GM23338 (cell line): Measurements from ENCODE around the gene LRRC30. TPM values are rescaled to one million over a fixed set of nuclear protein-coding genes. Genes with fewer than 3 reads are reported as not detected.

Experiments
- ATAC-seq: fragments of 200-7000 bp; cut with Tn5 transposase; 3 replicates; pipeline ENCODE4 v1.9.1; 2020
- DNase-seq: peaks from one replicate; pipeline ENCODE4 v3.0.0-alpha.2; 2015; ENCODE audit warnings: low spot score
- H2AFZ ChIP-seq: fragments of 200-600 bp; sonication (generic); 2 replicates; pipeline ENCODE4 v1.8.0; 2016; ENCODE audit warnings: antibody characterized with exemption, mild to moderate bottlenecking, moderate library complexity
- H3F3A ChIP-seq: fragments of 200-600 bp; sonication (generic); replicated peaks from 2 replicates; pipeline ENCODE4 v1.8.0; 2017; ENCODE audit warnings: antibody characterized with exemption, mixed run types, low read depth
- H3K27ac ChIP-seq: fragments of 200-600 bp; sonication (generic); 2 replicates; pipeline ENCODE4 v1.6.1; 2016; ENCODE audit warnings: low read depth
- H3K27me3 ChIP-seq: fragments of 200-600 bp; sonication (generic); 2 replicates; pipeline ENCODE4 v1.8.0; 2016; ENCODE audit warnings: mild to moderate bottlenecking, mixed run types, moderate library complexity; ENCODE audit not compliant: insufficient read depth
- H3K36me3 ChIP-seq: fragments of 200-600 bp; sonication (generic); 2 replicates; pipeline ENCODE4 v1.8.0; 2016; ENCODE audit warnings: mild to moderate bottlenecking; ENCODE audit not compliant: insufficient read depth
- H3K4me1 ChIP-seq: fragments of 200-600 bp; sonication (generic); 2 replicates; pipeline ENCODE4 v1.8.0; 2016; ENCODE audit warnings: mild to moderate bottlenecking, moderate library complexity; ENCODE audit not compliant: insufficient read depth
- H3K4me2 ChIP-seq: fragments of 200-600 bp; sonication (generic); 2 replicates; pipeline ENCODE4 v1.7.1; 2017; ENCODE audit warnings: mixed run types
- H3K4me3 ChIP-seq: fragments of 200-600 bp; sonication (generic); 2 replicates; pipeline ENCODE4 v1.6.1; 2016; ENCODE audit warnings: mixed run types
- H3K79me2 ChIP-seq: fragments of 200-600 bp; sonication (generic); replicated peaks from 2 replicates; pipeline ENCODE4 v1.8.0; 2017; ENCODE audit warnings: mild to moderate bottlenecking; ENCODE audit not compliant: insufficient read depth
- H3K9me2 ChIP-seq: fragments of 200-600 bp; sonication (generic); 2 replicates; pipeline ENCODE4 v1.8.0; 2017; ENCODE audit not compliant: insufficient read depth
- H4K20me1 ChIP-seq: fragments of 200-600 bp; sonication (generic); replicated peaks from 2 replicates; pipeline ENCODE4 v1.8.0; 2017; ENCODE audit warnings: mild to moderate bottlenecking; ENCODE audit not compliant: insufficient read depth
- H3K27ac Mint-ChIP-seq: 2 replicates; pipeline ENCODE4 v1.8.0; 2020; ENCODE audit warnings: inconsistent platforms, mild to moderate bottlenecking, moderate library complexity, mixed read lengths
- H3K27me3 Mint-ChIP-seq: 3 replicates; pipeline ENCODE4 v1.8.0; 2022; ENCODE audit warnings: low read depth, mild to moderate bottlenecking, moderate library complexity, mixed read lengths, inconsistent platforms; ENCODE audit not compliant: insufficient read depth, poor library complexity
- H3K36me3 Mint-ChIP-seq: 3 replicates; pipeline ENCODE4 v1.8.0; 2021; ENCODE audit warnings: low read depth, mild to moderate bottlenecking, inconsistent platforms, moderate library complexity, mixed read lengths
- H3K4me1 Mint-ChIP-seq: 3 replicates; pipeline ENCODE4 v1.8.0; 2020; ENCODE audit warnings: mild to moderate bottlenecking, inconsistent platforms, mixed read lengths
- H3K4me3 Mint-ChIP-seq: 3 replicates; pipeline ENCODE4 v1.8.0; 2021; ENCODE audit warnings: moderate library complexity, mild to moderate bottlenecking, inconsistent platforms, mixed read lengths
- H3K9me3 Mint-ChIP-seq: 3 replicates; pipeline ENCODE4 v1.8.0; 2020; ENCODE audit warnings: moderate library complexity, mild to moderate bottlenecking, inconsistent platforms, mixed read lengths
- CREB1 ChIP-seq: fragments of 250-450 bp; sonication (Bioruptor Pico); IDR thresholded peaks from 2 replicates; pipeline ENCODE4 v1.5.0; 2020; ENCODE audit warnings: low read depth, mild to moderate bottlenecking, moderate library complexity
- EZH2 ChIP-seq: fragments of 200-600 bp; sonication (generic); IDR thresholded peaks from one replicate; pipeline ENCODE4 v1.8.0; 2017; ENCODE audit warnings: antibody characterized with exemption, mild to moderate bottlenecking, low read depth; ENCODE audit not compliant: unreplicated experiment
- EZH2phosphoT487 ChIP-seq: fragments of 200-600 bp; sonication (generic); IDR thresholded peaks from one replicate; pipeline ENCODE4 v1.8.1; 2018; ENCODE audit warnings: antibody characterized with exemption; ENCODE audit not compliant: unreplicated experiment
- JUNB ChIP-seq: IDR thresholded peaks from one replicate; pipeline ENCODE4 v1.6.1; 2016; ENCODE audit warnings: antibody characterized with exemption; ENCODE audit not compliant: unreplicated experiment
- NANOG ChIP-seq: IDR thresholded peaks from 2 replicates; pipeline ENCODE4 v1.6.1; 2016; ENCODE audit warnings: antibody characterized with exemption, borderline replicate concordance
- POLR2AphosphoS5 ChIP-seq: IDR thresholded peaks from 2 replicates; pipeline ENCODE4 v1.6.1; 2016; ENCODE audit warnings: antibody characterized with exemption, low read depth
- STAT1 ChIP-seq: IDR thresholded peaks from one replicate; pipeline ENCODE4 v1.6.1; 2016; ENCODE audit warnings: antibody characterized with exemption; ENCODE audit not compliant: unreplicated experiment
- ZNF114 ChIP-seq: fragments of 250-450 bp; sonication (Bioruptor Pico); IDR thresholded peaks from 2 replicates; pipeline ENCODE4 v1.5.0; 2020; ENCODE audit warnings: mild to moderate bottlenecking, moderate library complexity
- ZNF331 ChIP-seq: fragments of 250-450 bp; sonication (Bioruptor Pico); IDR thresholded peaks from 2 replicates; pipeline ENCODE4 v1.5.0; 2020; ENCODE audit warnings: low read depth, mild to moderate bottlenecking, moderate library complexity
- polyA plus RNA-seq: library from polyadenylated mRNA; unstranded; fragments of >200 nt; fragmentation: Nextera tagmentation; extraction: Ambion mirVana; gene quantifications from 2 replicates; pipeline ENCODE4 v1.2.1, GENCODE V29; 2016
- total RNA-seq: library from RNA; depleted of rRNA; stranded (reverse); fragments of >200 nt; shearing (Covaris generic); gene quantifications from 2 replicates; pipeline ENCODE4 v1.2.3, GENCODE V29; 2014
- TF ChIP-seq, protein P1 (sequence below): IDR thresholded peaks from one replicate; pipeline ENCODE4 v1.6.1; 2018; ENCODE audit warnings: antibody characterized with exemption; ENCODE audit not compliant: unreplicated experiment
- TF ChIP-seq, protein P2 (sequence below), 2 experiments: fragments of 200-600 bp in 1 of 2; sonication (generic) in 1 of 2; conservative IDR thresholded peaks; 2 replicates each; pipeline versions ENCODE4 v1.5.1 to v1.6.1; 2016 to 2017; ENCODE audit warnings: antibody characterized with exemption in 2 of 2, low read depth in 2 of 2, mild to moderate bottlenecking in 2 of 2, moderate library complexity in 1 of 2
- TF ChIP-seq, protein P3 (sequence below): IDR thresholded peaks from 2 replicates; pipeline ENCODE4 v1.6.1; 2016; ENCODE audit warnings: antibody characterized with exemption

The LRRC30 gene
- total and polyA plus RNA-seq, 2 experiments from 2014 or later: not detected

DNA sequence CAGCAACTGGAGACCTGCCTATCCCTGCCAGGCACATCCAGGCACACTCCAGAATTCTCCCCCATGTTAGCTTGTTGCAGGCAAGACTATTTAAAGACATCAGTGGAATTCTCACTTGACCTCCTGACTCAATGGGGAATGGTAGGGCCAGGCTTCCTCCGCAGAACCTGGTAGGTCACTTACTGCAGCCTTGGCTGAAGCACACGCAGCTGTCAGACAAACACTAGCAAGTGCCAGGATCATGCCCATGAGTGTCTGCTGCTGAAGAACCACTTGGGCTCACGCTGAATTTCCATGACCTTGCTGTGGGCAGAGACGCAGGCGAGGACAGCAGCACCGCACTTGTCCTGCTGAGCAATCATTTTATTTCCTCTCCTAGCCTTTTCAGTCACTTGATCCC lies 3.2 kb downstream of the LRRC30 start:
- Mint-ChIP-seq H3K9me3 (no peaks in the 10 kb centered on the region), H3K27ac (no peak overlapping the region), H3K4me3 (no peak overlapping the region), H3K4me1 (no peaks in the 10 kb centered on the region), H3K27me3 (no peaks in the 10 kb centered on the region), H3K36me3 (no peaks in the 10 kb centered on the region)
- DNase-seq: no peak
- no peaks in the 10 kb centered on the region for H4K20me1 ChIP-seq
- H3K4me3 ChIP-seq: no peak overlapping the region
- H2AFZ ChIP-seq: no peak overlapping the region
- H3F3A ChIP-seq: no peaks in the 10 kb centered on the region
- TF ChIP-seq POLR2AphosphoS5 (no peak), NANOG (no peak), EZH2phosphoT487 (no peak), ZNF331 (no peak), ZNF114 (CRISPR knock-in tag) (no peak), CREB1 (CRISPR knock-in tag) (no peak), STAT1 (no peak), JUNB (no peak), EZH2 (no peak)
- TF ChIP-seq, protein P1, sequence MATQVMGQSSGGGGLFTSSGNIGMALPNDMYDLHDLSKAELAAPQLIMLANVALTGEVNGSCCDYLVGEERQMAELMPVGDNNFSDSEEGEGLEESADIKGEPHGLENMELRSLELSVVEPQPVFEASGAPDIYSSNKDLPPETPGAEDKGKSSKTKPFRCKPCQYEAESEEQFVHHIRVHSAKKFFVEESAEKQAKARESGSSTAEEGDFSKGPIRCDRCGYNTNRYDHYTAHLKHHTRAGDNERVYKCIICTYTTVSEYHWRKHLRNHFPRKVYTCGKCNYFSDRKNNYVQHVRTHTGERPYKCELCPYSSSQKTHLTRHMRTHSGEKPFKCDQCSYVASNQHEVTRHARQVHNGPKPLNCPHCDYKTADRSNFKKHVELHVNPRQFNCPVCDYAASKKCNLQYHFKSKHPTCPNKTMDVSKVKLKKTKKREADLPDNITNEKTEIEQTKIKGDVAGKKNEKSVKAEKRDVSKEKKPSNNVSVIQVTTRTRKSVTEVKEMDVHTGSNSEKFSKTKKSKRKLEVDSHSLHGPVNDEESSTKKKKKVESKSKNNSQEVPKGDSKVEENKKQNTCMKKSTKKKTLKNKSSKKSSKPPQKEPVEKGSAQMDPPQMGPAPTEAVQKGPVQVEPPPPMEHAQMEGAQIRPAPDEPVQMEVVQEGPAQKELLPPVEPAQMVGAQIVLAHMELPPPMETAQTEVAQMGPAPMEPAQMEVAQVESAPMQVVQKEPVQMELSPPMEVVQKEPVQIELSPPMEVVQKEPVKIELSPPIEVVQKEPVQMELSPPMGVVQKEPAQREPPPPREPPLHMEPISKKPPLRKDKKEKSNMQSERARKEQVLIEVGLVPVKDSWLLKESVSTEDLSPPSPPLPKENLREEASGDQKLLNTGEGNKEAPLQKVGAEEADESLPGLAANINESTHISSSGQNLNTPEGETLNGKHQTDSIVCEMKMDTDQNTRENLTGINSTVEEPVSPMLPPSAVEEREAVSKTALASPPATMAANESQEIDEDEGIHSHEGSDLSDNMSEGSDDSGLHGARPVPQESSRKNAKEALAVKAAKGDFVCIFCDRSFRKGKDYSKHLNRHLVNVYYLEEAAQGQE: no peak
- TF ChIP-seq, protein P2, sequence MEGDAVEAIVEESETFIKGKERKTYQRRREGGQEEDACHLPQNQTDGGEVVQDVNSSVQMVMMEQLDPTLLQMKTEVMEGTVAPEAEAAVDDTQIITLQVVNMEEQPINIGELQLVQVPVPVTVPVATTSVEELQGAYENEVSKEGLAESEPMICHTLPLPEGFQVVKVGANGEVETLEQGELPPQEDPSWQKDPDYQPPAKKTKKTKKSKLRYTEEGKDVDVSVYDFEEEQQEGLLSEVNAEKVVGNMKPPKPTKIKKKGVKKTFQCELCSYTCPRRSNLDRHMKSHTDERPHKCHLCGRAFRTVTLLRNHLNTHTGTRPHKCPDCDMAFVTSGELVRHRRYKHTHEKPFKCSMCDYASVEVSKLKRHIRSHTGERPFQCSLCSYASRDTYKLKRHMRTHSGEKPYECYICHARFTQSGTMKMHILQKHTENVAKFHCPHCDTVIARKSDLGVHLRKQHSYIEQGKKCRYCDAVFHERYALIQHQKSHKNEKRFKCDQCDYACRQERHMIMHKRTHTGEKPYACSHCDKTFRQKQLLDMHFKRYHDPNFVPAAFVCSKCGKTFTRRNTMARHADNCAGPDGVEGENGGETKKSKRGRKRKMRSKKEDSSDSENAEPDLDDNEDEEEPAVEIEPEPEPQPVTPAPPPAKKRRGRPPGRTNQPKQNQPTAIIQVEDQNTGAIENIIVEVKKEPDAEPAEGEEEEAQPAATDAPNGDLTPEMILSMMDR (conservative IDR thresholded peaks at IDR 0.05; ENCODE audit: low read depth in 2 of 2): no peak
- TF ChIP-seq, protein P3, sequence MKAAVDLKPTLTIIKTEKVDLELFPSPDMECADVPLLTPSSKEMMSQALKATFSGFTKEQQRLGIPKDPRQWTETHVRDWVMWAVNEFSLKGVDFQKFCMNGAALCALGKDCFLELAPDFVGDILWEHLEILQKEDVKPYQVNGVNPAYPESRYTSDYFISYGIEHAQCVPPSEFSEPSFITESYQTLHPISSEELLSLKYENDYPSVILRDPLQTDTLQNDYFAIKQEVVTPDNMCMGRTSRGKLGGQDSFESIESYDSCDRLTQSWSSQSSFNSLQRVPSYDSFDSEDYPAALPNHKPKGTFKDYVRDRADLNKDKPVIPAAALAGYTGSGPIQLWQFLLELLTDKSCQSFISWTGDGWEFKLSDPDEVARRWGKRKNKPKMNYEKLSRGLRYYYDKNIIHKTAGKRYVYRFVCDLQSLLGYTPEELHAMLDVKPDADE: no peak
- no peak overlapping the region for H3K4me2 ChIP-seq
- no peaks in the 10 kb centered on the region for H3K27me3 ChIP-seq
- H3K36me3 ChIP-seq: no peaks in the 10 kb centered on the region
- H3K4me1 ChIP-seq: no peaks in the 10 kb centered on the region
- no peak for ATAC-seq
- no peaks in the 10 kb centered on the region for H3K79me2 ChIP-seq
- no peak overlapping the region for H3K27ac ChIP-seq
- no peaks in the 10 kb centered on the region for H3K9me2 ChIP-seq
